Right atrium auricular region (tissue), 2 donors: ENCODE data around the gene SHISAL1. TPM values are rescaled to one million over a fixed set of nuclear protein-coding genes. Genes with fewer than 3 reads are reported as not detected.

Experiments
- DNase-seq: peaks from one replicate; pipeline ENCODE4 v3.0.0-alpha.2; 2019; ENCODE audit warnings: low spot score
- H3K27ac ChIP-seq, 2 donors: fragments of 200-600 bp; sonication (generic); 1 replicate in 1 of 2; 2 replicates in 1 of 2; pipeline ENCODE4 v1.5.1; 2016 to 2019
- H3K27me3 ChIP-seq, 2 donors: fragments of 200-600 bp; sonication (generic); one replicate each; pipeline versions ENCODE4 v1.5.1 to v1.6.0; 2017 to 2019
- H3K36me3 ChIP-seq: fragments of 200-600 bp; sonication (generic); one replicate; pipeline ENCODE4 v1.5.1; 2016
- H3K4me1 ChIP-seq, 2 donors: fragments of 200-600 bp; sonication (generic); one replicate each; pipeline versions ENCODE4 v1.5.1 to v1.6.0; 2017 to 2019
- H3K4me3 ChIP-seq, 2 donors: fragments of 200-600 bp; sonication (generic); 1 replicate in 1 of 2; 2 replicates in 1 of 2; pipeline ENCODE4 v1.5.1; 2017 to 2019; ENCODE audit warnings: mild to moderate bottlenecking in 1 of 2, moderate library complexity in 1 of 2
- H3K9me3 ChIP-seq, 2 donors: fragments of 200-600 bp; sonication (generic); one replicate each; pipeline ENCODE4 v1.5.1; 2019
- total RNA-seq, 2 donors: library from RNA; depleted of rRNA; stranded (reverse); fragments of >200 nt; gene quantifications; one replicate each; pipeline ENCODE4 v1.1.0, GENCODE V29; 2016
- TF ChIP-seq, protein P1 (sequence below), 2 donors: fragments of 200-600 bp; sonication (generic); IDR thresholded peaks; one replicate each; pipeline ENCODE4 v1.5.1; 2019; ENCODE audit warnings: antibody characterized with exemption in 2 of 2

Gene SHISAL1
- total RNA-seq, 2 donors from 2014 or later: 0.26 to 2.0 TPM

- Histone ChIP-seq H3K4me1 (no peaks in the 10 kb centered on the region), H3K36me3 (no peaks in the 10 kb centered on the region), H3K27ac (no peak overlapping the region), H3K4me3 (no peak overlapping the region), H3K27me3 (no peaks in the 10 kb centered on the region), H3K9me3 (no peaks in the 10 kb centered on the region)
- DNase-seq: no peak
- TF ChIP-seq, protein P1, sequence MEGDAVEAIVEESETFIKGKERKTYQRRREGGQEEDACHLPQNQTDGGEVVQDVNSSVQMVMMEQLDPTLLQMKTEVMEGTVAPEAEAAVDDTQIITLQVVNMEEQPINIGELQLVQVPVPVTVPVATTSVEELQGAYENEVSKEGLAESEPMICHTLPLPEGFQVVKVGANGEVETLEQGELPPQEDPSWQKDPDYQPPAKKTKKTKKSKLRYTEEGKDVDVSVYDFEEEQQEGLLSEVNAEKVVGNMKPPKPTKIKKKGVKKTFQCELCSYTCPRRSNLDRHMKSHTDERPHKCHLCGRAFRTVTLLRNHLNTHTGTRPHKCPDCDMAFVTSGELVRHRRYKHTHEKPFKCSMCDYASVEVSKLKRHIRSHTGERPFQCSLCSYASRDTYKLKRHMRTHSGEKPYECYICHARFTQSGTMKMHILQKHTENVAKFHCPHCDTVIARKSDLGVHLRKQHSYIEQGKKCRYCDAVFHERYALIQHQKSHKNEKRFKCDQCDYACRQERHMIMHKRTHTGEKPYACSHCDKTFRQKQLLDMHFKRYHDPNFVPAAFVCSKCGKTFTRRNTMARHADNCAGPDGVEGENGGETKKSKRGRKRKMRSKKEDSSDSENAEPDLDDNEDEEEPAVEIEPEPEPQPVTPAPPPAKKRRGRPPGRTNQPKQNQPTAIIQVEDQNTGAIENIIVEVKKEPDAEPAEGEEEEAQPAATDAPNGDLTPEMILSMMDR (IDR thresholded peaks at IDR 0.05): no peak
Measured at GRCh38 chr22:44199164-44199563, 113.6 kb downstream of the SHISAL1 start.

DNA sequence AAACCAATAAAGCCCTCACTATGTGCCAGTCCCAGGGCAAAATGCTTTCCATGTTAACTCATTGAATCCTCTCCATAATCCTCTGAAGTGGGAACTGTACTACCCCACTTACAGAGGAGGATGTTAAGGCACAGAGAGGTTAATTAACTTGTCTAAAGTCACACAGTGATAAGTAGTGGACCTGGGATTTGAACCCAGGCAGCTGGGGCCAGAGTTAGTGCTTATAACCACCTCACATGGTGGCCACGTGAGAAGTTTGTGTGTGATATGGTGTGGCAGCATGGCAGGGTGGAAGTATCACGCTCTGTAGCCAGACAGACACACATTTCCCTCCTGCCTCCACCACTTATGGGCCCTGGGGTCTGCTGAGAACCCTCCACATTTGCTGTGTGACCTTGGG lies 115.5 kb downstream of the SHISAL1 start:
- DNase-seq: no peak
- H3K27ac ChIP-seq: no peak overlapping the region
- no peaks in the 10 kb centered on the region for H3K36me3 ChIP-seq
- H3K4me1 ChIP-seq: no peaks in the 10 kb centered on the region
- no peak overlapping the region for H3K4me3 ChIP-seq
- TF ChIP-seq, protein P1 (IDR thresholded peaks at IDR 0.05): no peak
- H3K27me3 ChIP-seq: no peaks in the 10 kb centered on the region
- H3K9me3 ChIP-seq: no peaks in the 10 kb centered on the region

GRCh38 chr22:44196731-44197131 lies 116.0 kb downstream of the SHISAL1 start:
- H3K27me3 ChIP-seq: no peaks in the 10 kb centered on the region

DNA sequence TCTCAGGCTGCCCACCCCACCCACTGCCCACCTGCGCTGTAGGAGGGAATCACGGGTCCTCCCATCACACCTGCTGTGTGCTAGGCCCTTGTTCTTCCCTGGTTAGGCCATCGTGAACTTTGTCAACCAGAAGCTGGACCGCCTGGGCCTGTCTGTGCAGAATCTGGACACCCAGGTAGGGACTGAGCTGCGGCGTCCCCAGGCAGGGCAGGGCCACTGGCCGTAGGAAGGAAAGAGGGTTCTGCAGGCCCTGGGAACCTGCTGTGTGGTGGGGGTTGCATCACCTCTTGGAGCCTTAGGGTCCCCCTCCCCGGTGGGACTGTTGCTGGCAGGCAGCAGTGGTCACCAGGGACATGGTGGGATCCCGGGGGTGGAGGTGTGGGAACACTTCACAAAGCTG lies 116.5 kb downstream of the SHISAL1 start:
- H3K4me1 ChIP-seq: no peaks in the 10 kb centered on the region
- no peaks in the 10 kb centered on the region for H3K36me3 ChIP-seq
- DNase-seq: no peak
- TF ChIP-seq, protein P1 (IDR thresholded peaks at IDR 0.05): no peak
- no peaks in the 10 kb centered on the region for H3K9me3 ChIP-seq
- no peak overlapping the region for H3K4me3 ChIP-seq
- no peak overlapping the region for H3K27ac ChIP-seq
- H3K27me3 ChIP-seq: no peaks in the 10 kb centered on the region

More at GRCh38 chr22:44196731-44197131, 116.0 kb downstream of the SHISAL1 start:
- Histone ChIP-seq H3K4me1 (no peaks in the 10 kb centered on the region), H3K36me3 (no peaks in the 10 kb centered on the region), H3K9me3 (no peaks in the 10 kb centered on the region), H3K4me3 (no peak overlapping the region), H3K27ac (no peak overlapping the region)
- no peak for DNase-seq
- TF ChIP-seq, protein P1 (IDR thresholded peaks at IDR 0.05): no peak

- Histone ChIP-seq H3K36me3 (no peaks in the 10 kb centered on the region), H3K9me3 (no peaks in the 10 kb centered on the region), H3K27me3 (no peaks in the 10 kb centered on the region), H3K4me1 (no peaks in the 10 kb centered on the region), H3K27ac (no peak overlapping the region), H3K4me3 (no peak overlapping the region)
- DNase-seq: no peak
- TF ChIP-seq, protein P1 (IDR thresholded peaks at IDR 0.05): no peak
Measured at GRCh38 chr22:44195189-44195871, 117.4 kb downstream of the SHISAL1 start.

DNA sequence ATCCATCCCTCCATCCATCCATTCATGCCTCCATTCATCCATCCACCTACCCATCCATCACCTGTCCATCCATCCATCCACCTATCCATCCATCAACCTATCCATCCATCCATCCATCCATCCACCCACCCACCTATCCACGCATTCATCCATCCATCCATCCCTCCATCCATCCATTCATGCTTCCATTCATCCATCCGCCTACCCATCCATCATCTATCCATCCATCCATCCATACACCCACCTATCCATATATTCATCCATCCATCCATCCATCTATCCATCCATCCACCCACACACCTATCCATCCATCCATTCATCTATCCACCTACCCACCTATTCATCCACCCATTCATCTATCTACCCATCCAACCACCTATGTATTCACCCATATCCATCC lies 118.2 kb downstream of the SHISAL1 start:
- Histone ChIP-seq H3K27ac (no peak overlapping the region), H3K36me3 (no peaks in the 10 kb centered on the region), H3K27me3 (no peaks in the 10 kb centered on the region), H3K4me3 (no peak overlapping the region), H3K4me1 (no peaks in the 10 kb centered on the region), H3K9me3 (no peaks in the 10 kb centered on the region)
- TF ChIP-seq, protein P1 (IDR thresholded peaks at IDR 0.05): no peak
- no peak for DNase-seq
